Astrocyte (in vitro differentiated cells and primary cell): ENCODE data around the gene ZNF81. TPM values are rescaled to one million over a fixed set of nuclear protein-coding genes. Genes with fewer than 3 reads are reported as not detected.

Experiments
- DNase-seq: peaks from one replicate; pipeline ENCODE4 v3.0.0-alpha.2; 2010; ENCODE audit warnings: low read depth
- FAIRE-seq: peaks from 2 replicates; lab custom pipeline; 2011; peaks lifted over from hg19 to GRCh38; lab: Jason Lieb, UNC
- H2AFZ ChIP-seq: 2 replicates; pipeline ENCODE4 v1.6.0; 2012; ENCODE audit warnings: low read depth, low read length, inconsistent platforms
- H3K27ac ChIP-seq: 2 replicates; pipeline ENCODE4 v1.5.1; 2011; ENCODE audit warnings: low read depth, low read length, inconsistent platforms
- H3K27me3 ChIP-seq: 2 replicates; pipeline ENCODE4 v1.6.0; 2011; ENCODE audit warnings: low read length, inconsistent platforms; ENCODE audit not compliant: insufficient read depth
- H3K36me3 ChIP-seq: 2 replicates; pipeline ENCODE4 v1.5.1; 2011; ENCODE audit warnings: low read length, inconsistent platforms; ENCODE audit not compliant: insufficient read depth
- H3K4me1 ChIP-seq: 2 replicates; pipeline ENCODE4 v1.5.1; 2011; ENCODE audit warnings: low read length, inconsistent platforms; ENCODE audit not compliant: insufficient read depth
- H3K4me2 ChIP-seq: 2 replicates; pipeline ENCODE4 v1.6.0; 2012; ENCODE audit warnings: low read length, inconsistent platforms
- H3K4me3 ChIP-seq: 2 replicates; pipeline ENCODE4 v1.5.1; 2011; ENCODE audit warnings: low read depth, mild to moderate bottlenecking, low read length, inconsistent platforms; ENCODE audit not compliant: insufficient read depth
- H3K79me2 ChIP-seq: 2 replicates; pipeline ENCODE4 v1.6.0; 2012; ENCODE audit warnings: mild to moderate bottlenecking, low read length, inconsistent platforms; ENCODE audit not compliant: insufficient read depth
- H3K9ac ChIP-seq: 2 replicates; pipeline ENCODE4 v1.6.0; 2012; ENCODE audit warnings: mild to moderate bottlenecking, low read length, inconsistent platforms
- H3K9me3 ChIP-seq: 2 replicates; pipeline ENCODE4 v1.5.1; 2012; ENCODE audit warnings: low read depth, mild to moderate bottlenecking, low read length, inconsistent platforms; ENCODE audit not compliant: insufficient read depth
- H4K20me1 ChIP-seq: 2 replicates; pipeline ENCODE4 v1.6.0; 2012; ENCODE audit warnings: low read length, inconsistent platforms; ENCODE audit not compliant: insufficient read depth
- H3K27ac Mint-ChIP-seq: one replicate; pipeline ENCODE4 v1.8.0; 2021; ENCODE audit warnings: mild to moderate bottlenecking, mixed read lengths; ENCODE audit not compliant: unreplicated experiment
- H3K27me3 Mint-ChIP-seq: one replicate; pipeline ENCODE4 v1.8.0; 2021; ENCODE audit warnings: low read depth, mixed read lengths; ENCODE audit not compliant: unreplicated experiment
- H3K36me3 Mint-ChIP-seq: one replicate; pipeline ENCODE4 v1.8.0; 2021; ENCODE audit warnings: low read depth, mixed read lengths; ENCODE audit not compliant: unreplicated experiment
- H3K4me1 Mint-ChIP-seq: one replicate; pipeline ENCODE4 v1.8.0; 2021; ENCODE audit warnings: low read depth, mixed read lengths; ENCODE audit not compliant: unreplicated experiment
- H3K4me3 Mint-ChIP-seq: one replicate; pipeline ENCODE4 v1.8.0; 2021; ENCODE audit warnings: mild to moderate bottlenecking, moderate library complexity, mixed read lengths; ENCODE audit not compliant: unreplicated experiment
- H3K9me3 Mint-ChIP-seq: one replicate; pipeline ENCODE4 v1.8.0; 2021; ENCODE audit warnings: mild to moderate bottlenecking, mixed read lengths; ENCODE audit not compliant: unreplicated experiment
- CTCF ChIP-seq: IDR thresholded peaks from 2 replicates; pipeline ENCODE4 v1.5.1; 2011; ENCODE audit warnings: low read depth, mild to moderate bottlenecking, inconsistent platforms, low read length, moderate library complexity; ENCODE audit not compliant: insufficient read depth
- EZH2 ChIP-seq: IDR thresholded peaks from 2 replicates; pipeline ENCODE4 v1.6.1; 2012; ENCODE audit warnings: mild to moderate bottlenecking, low read length, inconsistent platforms; ENCODE audit not compliant: insufficient read depth
- total RNA-seq: library from RNA; stranded (reverse); gene quantifications from 2 replicates; pipeline ENCODE4 v1.2.1, GENCODE V29; 2021

The ZNF81 gene
- total RNA-seq, 1 donor from 2014 or later: 8.6 TPM

- Mint-ChIP-seq H3K27me3 (no peaks in the 10 kb centered on the region), H3K27ac (no peak overlapping the region), H3K4me3 (peak overlapping the region; percentile 48), H3K9me3 (no peaks in the 10 kb centered on the region), H3K36me3 (no peaks in the 10 kb centered on the region), H3K4me1 (peaks cover 2% of the 10 kb centered on the region)
- Histone ChIP-seq H3K36me3 (no peaks in the 10 kb centered on the region), H3K4me1 (no peaks in the 10 kb centered on the region), H3K27ac (no peak overlapping the region), H4K20me1 (no peaks in the 10 kb centered on the region), H3K4me2 (peak overlapping the region; percentile 46), H3K9ac (no peak overlapping the region), H3K9me3 (no peaks in the 10 kb centered on the region), H3K27me3 (no peaks in the 10 kb centered on the region), H3K4me3 (no peak overlapping the region), H3K79me2 (no peaks in the 10 kb centered on the region), H2AFZ (no peak overlapping the region)
- TF ChIP-seq EZH2 (no peak), CTCF (no peak)
- DNase-seq (no peak), FAIRE-seq (no peak)
Observed at GRCh38 chrX:47936224-47936939, 99.7 kb downstream of the ZNF81 start.

- H3K9me3 ChIP-seq: no peaks in the 10 kb centered on the region
- Mint-ChIP-seq H3K4me1 (peaks cover 2% of the 10 kb centered on the region), H3K27ac (no peak overlapping the region), H3K36me3 (no peaks in the 10 kb centered on the region), H3K27me3 (no peaks in the 10 kb centered on the region), H3K4me3 (no peak overlapping the region), H3K9me3 (no peaks in the 10 kb centered on the region)
- no peaks in the 10 kb centered on the region for H3K79me2 ChIP-seq
- H3K27ac ChIP-seq: no peak overlapping the region
- TF ChIP-seq EZH2: no peak
- TF ChIP-seq CTCF: no peak
- no peaks in the 10 kb centered on the region for H4K20me1 ChIP-seq
- FAIRE-seq: no peak
- no peaks in the 10 kb centered on the region for H3K27me3 ChIP-seq
- H2AFZ ChIP-seq: no peak overlapping the region
- H3K9ac ChIP-seq: no peak overlapping the region
- H3K4me2 ChIP-seq: peak overlapping the region; percentile 46
- no peak overlapping the region for H3K4me3 ChIP-seq
- no peaks in the 10 kb centered on the region for H3K36me3 ChIP-seq
- no peaks in the 10 kb centered on the region for H3K4me1 ChIP-seq
- no peak for DNase-seq
Observed at GRCh38 chrX:47936940-47937317, 100.2 kb downstream of the ZNF81 start.

- H2AFZ ChIP-seq: no peak overlapping the region
- no peak overlapping the region for H3K4me3 Mint-ChIP-seq
- no peaks in the 10 kb centered on the region for H3K27me3 ChIP-seq
- no peaks in the 10 kb centered on the region for H3K79me2 ChIP-seq
- H3K36me3 Mint-ChIP-seq: no peaks in the 10 kb centered on the region
- H3K9ac ChIP-seq: no peak overlapping the region
- H3K4me1 Mint-ChIP-seq: peaks cover 2% of the 10 kb centered on the region
- no peaks in the 10 kb centered on the region for H3K4me1 ChIP-seq
- no peaks in the 10 kb centered on the region for H3K27me3 Mint-ChIP-seq
- peaks cover 2% of the 10 kb centered on the region for H3K9me3 Mint-ChIP-seq
- H3K27ac ChIP-seq: no peak overlapping the region
- H3K9me3 ChIP-seq: no peaks in the 10 kb centered on the region
- FAIRE-seq (peak; percentile 83), DNase-seq (no peak)
- TF ChIP-seq EZH2: no peak
- TF ChIP-seq CTCF: no peak
- no peak overlapping the region for H3K4me2 ChIP-seq
- no peak overlapping the region for H3K4me3 ChIP-seq
- no peaks in the 10 kb centered on the region for H4K20me1 ChIP-seq
- no peaks in the 10 kb centered on the region for H3K36me3 ChIP-seq
- no peak overlapping the region for H3K27ac Mint-ChIP-seq
Observed at GRCh38 chrX:47940448-47940847, 103.7 kb downstream of the ZNF81 start.
